Loucy (cell line): ENCODE results near the gene SCRN2.

Source experiments
- CTCF ChIP-seq: fragments of 200-600 bp; sonication (generic); conservative IDR thresholded peaks from 2 replicates; pipeline ENCODE4 v1.5.1; 2014; ENCODE audit warnings: mild to moderate bottlenecking, antibody characterized with exemption, low read length
- EZH2phosphoT487 ChIP-seq: fragments of 200-600 bp; IDR thresholded peaks from 2 replicates; pipeline ENCODE4 v1.6.1; 2018; ENCODE audit warnings: antibody characterized with exemption, mild to moderate bottlenecking, moderate library complexity, borderline replicate concordance

GRCh38 chr17:47843391-47843730, 2.3 kb upstream of the SCRN2 start:
- no peak for TF ChIP-seq CTCF
- no peak for TF ChIP-seq EZH2phosphoT487
